ENCODE results near the gene BHLHA9. TPM values are rescaled to one million over a fixed set of nuclear protein-coding genes. Genes with fewer than 3 reads are reported as not detected.

BHLHA9 gene
- total and polyA plus RNA-seq, 9 of the 15 experiments (the other 6 are each of a cell fraction or from before 2014, with no cell fraction given): not detected

GRCh38 chr17:1221209-1221608 is 49.0 kb upstream of the BHLHA9 start:
- BruUV-seq (replicated peaks): no TSS peak
- H3K4me1 ChIP-seq (replicated peaks in 1 of 2; ENCODE audit: control insufficient read depth in 2 of 2, insufficient read depth in 2 of 2, low read length in 2 of 2): no peaks in the 10 kb centered on the region; a peak in 1 of 5 replicates
- no peaks in the 10 kb centered on the region for H3K9me3 ChIP-seq (replicated peaks; ENCODE audit: control insufficient read depth, insufficient read depth, low read depth, low read length)
- no peak overlapping the region for H3K9ac ChIP-seq (ENCODE audit: insufficient read depth in 1 of 2, low read depth in 2 of 2, low read length in 2 of 2)
- no peak overlapping the region for H3K4me2 ChIP-seq (ENCODE audit: insufficient read depth, low read length)
- H3K9me1 ChIP-seq (ENCODE audit: control insufficient read depth, insufficient read depth, low read length): no peaks in the 10 kb centered on the region
- no peaks in the 10 kb centered on the region for H4K20me1 ChIP-seq (replicated peaks; ENCODE audit: control insufficient read depth, insufficient read depth, low read length)
- intact Hi-C loops (cut with micrococcal nuclease) (no loop called here), in situ Hi-C loops (cut with MboI) (no loop called here)
- H2AFZ ChIP-seq (ENCODE audit: low read depth, low read length): no peak overlapping the region
- TF ChIP-seq MCM5 (IDR thresholded peaks at IDR 0.05; ENCODE audit: low read depth) (no peak), RBM25 (IDR thresholded peaks at IDR 0.05; ENCODE audit: low read depth, low read length, severe bottlenecking) (peak; percentile 68)
- no peaks in the 10 kb centered on the region for H3K36me3 ChIP-seq (ENCODE audit: control insufficient read depth, insufficient read depth, low read length)
- no peak for FAIRE-seq
- ATAC-seq: no peak
- ChIA-PET POLR2A (no interaction called here), CTCF (ENCODE audit: low intra/inter-chr PET ratio) (no interaction called here)
- WGBS (ENCODE audit: insufficient coverage, low coverage, missing lambda C conversion rate): 0% methylated on average over 7 of the region's 7 CpGs
- H3K79me2 ChIP-seq (ENCODE audit: control insufficient read depth, insufficient read depth, low read length): no peaks in the 10 kb centered on the region
- peaks cover 22 to 42% of the 10 kb centered on the region in 2 experiments for H3K27me3 ChIP-seq (ENCODE audit: control insufficient read depth in 2 of 2, insufficient read depth in 2 of 2, low read length in 2 of 2)
- H3K27ac ChIP-seq (ENCODE audit: extremely low read depth, low read depth, low read length): no peak overlapping the region
- H3K4me3 ChIP-seq: no peak overlapping the region
- no peak for DNase-seq (ENCODE audit: extremely low read depth in 1 of 4, low spot score in 3 of 4)

GRCh38 chr17:1222321-1222720 is 47.9 kb upstream of the BHLHA9 start:
- POLR2A ChIA-PET: no interaction called here
- CTCF ChIA-PET (ENCODE audit: low intra/inter-chr PET ratio): no interaction called here
- in situ Hi-C loops (cut with MboI) (no loop called here), intact Hi-C loops (cut with micrococcal nuclease) (no loop called here)
- FAIRE-seq (no peak), ATAC-seq (no peak), DNase-seq (ENCODE audit: extremely low read depth in 1 of 4, low spot score in 3 of 4) (no peak)
- Histone ChIP-seq H4K20me1 (replicated peaks; ENCODE audit: control insufficient read depth, insufficient read depth, low read length) (no peaks in the 10 kb centered on the region), H3K79me2 (ENCODE audit: control insufficient read depth, insufficient read depth, low read length) (no peaks in the 10 kb centered on the region), H3K27ac (ENCODE audit: extremely low read depth, low read depth, low read length) (no peak overlapping the region), H3K36me3 (ENCODE audit: control insufficient read depth, insufficient read depth, low read length) (no peaks in the 10 kb centered on the region), H3K27me3 (ENCODE audit: control insufficient read depth in 2 of 2, insufficient read depth in 2 of 2, low read length in 2 of 2) (peaks cover 13 to 36% of the 10 kb centered on the region in 2 experiments; a peak in 4 of 5 replicates), H3K9me3 (replicated peaks; ENCODE audit: control insufficient read depth, insufficient read depth, low read depth, low read length) (no peaks in the 10 kb centered on the region), H2AFZ (ENCODE audit: low read depth, low read length) (no peak overlapping the region), H3K4me2 (ENCODE audit: insufficient read depth, low read length) (no peak overlapping the region), H3K4me3 (no peak overlapping the region), H3K9ac (ENCODE audit: insufficient read depth in 1 of 2, low read depth in 2 of 2, low read length in 2 of 2) (no peak overlapping the region), H3K4me1 (replicated peaks in 1 of 2; ENCODE audit: control insufficient read depth in 2 of 2, insufficient read depth in 2 of 2, low read length in 2 of 2) (no peaks in the 10 kb centered on the region), H3K9me1 (ENCODE audit: control insufficient read depth, insufficient read depth, low read length) (no peaks in the 10 kb centered on the region)
- WGBS (ENCODE audit: insufficient coverage, low coverage, missing lambda C conversion rate): 8% methylated on average over 8 of the region's 8 CpGs
- no TSS peak for BruUV-seq (replicated peaks)
- no peak for TF ChIP-seq HBP1 (CRISPR knock-in tag; IDR thresholded peaks at IDR 0.05)
- no peak for TF ChIP-seq SFPQ (IDR thresholded peaks at IDR 0.05; ENCODE audit: low read depth, low read length)
- no peak for TF ChIP-seq TFAM (CRISPR knock-in tag; conservative IDR thresholded peaks at IDR 0.05)
- no peak for TF ChIP-seq ZNF584 (CRISPR knock-in tag; IDR thresholded peaks at IDR 0.05; ENCODE audit: low read depth)
- TF ChIP-seq BACH1 (tag; IDR thresholded peaks at IDR 0.05): no peak
- no peak for TF ChIP-seq MLLT1 (IDR thresholded peaks at IDR 0.05)
- TF ChIP-seq ATF3 (IDR thresholded peaks at IDR 0.05): no peak
- no peak for TF ChIP-seq ATF3 (CRISPR knock-in tag; conservative IDR thresholded peaks at IDR 0.05)

Data from K562 (cell line).